GM19099 (cell line): ENCODE data around the gene KRT79.

Experiments
- POLR2A ChIP-seq: IDR thresholded peaks from 3 replicates; pipeline ENCODE4 v1.6.1; 2011; ENCODE audit warnings: low read depth; ENCODE audit not compliant: insufficient read length; ENCODE audit errors: extremely low read depth

KRT79 gene

GRCh38 chr12:52845946-52846345, 11.8 kb upstream of the KRT79 start:
- no peak for TF ChIP-seq POLR2A

GRCh38 chr12:52844386-52844785, 10.3 kb upstream of the KRT79 start:
- no peak for TF ChIP-seq POLR2A

- TF ChIP-seq POLR2A: no peak
Observed at GRCh38 chr12:52839436-52840105, 5.5 kb upstream of the KRT79 start.

GRCh38 chr12:52838609-52839435, 4.7 kb upstream of the KRT79 start:
- TF ChIP-seq POLR2A: no peak

GRCh38 chr12:52837781-52838608, 3.9 kb upstream of the KRT79 start:
- no peak for TF ChIP-seq POLR2A

DNA sequence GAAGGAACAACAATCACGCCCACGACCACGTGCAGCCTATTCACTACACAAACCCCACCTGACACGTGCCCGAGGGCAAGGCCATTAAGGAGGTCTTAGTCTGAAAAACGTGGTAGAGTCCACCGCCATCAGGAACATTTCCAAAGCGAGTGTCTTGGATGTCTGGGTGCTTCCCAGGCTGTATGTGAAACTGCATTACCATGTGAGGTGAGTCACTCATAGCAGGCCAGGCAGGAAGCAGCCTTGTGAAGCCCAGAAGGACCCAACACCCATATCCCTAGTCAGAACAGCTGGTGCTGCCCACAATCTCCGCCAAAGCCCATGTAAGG, 3.3 kb upstream of the KRT79 start:
- TF ChIP-seq POLR2A: no peak

- no peak for TF ChIP-seq POLR2A
Observed at GRCh38 chr12:52836491-52837412, 2.6 kb upstream of the KRT79 start.

GRCh38 chr12:52836042-52836466, 1.9 kb upstream of the KRT79 start:
- TF ChIP-seq POLR2A: no peak

DNA sequence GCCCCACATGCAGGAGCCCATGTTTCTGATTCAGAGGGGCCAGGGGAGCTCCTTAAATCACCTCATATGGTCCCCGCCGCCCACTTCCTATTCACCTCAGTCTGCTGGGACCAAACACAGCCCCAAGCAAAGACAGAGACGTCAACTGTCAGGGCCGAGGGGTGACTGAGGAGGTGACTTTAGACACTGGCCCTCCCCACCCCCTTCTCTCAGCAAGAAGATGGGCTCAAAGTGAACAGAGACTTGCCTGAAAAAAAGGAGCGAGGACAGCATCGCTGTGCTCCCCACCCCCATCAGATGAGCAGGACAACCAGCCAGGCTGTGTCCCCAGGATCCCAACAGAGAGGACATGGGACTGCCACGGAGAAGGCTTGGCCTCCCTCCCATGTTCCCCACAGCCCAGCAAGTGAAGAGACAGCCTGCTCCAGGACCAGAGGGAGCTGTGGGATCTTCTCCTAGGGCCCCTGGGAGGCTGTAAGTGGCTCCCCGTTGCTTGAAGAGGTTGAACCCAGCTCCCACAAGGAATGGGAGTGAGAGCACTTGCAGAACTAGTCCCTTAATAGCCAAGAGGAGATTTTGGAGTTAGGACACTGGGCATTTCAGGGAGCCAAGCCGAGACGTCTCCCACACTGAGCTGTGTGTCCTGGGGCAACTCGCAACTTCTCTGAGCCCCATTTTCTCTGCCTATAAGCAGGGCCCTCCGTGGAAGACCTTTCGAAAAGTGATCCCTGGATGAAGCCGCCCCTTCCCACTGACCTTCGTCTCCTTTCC, 1.3 kb upstream of the KRT79 start:
- no peak for TF ChIP-seq POLR2A

DNA sequence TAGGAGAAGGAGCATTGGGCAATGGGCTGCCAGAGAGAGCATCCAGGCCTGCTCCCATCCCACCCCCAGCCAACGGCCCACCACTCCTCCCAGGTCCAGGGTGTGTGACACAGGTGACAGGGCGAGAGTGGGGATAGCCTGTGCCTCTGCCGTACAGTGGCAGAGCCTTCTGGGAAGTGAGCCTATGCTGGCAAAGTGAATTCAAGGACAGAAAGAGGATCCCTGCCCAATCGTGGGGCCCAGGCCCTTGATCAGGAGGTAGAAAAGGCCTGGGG, 553 bp upstream of the KRT79 start:
- no peak for TF ChIP-seq POLR2A

DNA sequence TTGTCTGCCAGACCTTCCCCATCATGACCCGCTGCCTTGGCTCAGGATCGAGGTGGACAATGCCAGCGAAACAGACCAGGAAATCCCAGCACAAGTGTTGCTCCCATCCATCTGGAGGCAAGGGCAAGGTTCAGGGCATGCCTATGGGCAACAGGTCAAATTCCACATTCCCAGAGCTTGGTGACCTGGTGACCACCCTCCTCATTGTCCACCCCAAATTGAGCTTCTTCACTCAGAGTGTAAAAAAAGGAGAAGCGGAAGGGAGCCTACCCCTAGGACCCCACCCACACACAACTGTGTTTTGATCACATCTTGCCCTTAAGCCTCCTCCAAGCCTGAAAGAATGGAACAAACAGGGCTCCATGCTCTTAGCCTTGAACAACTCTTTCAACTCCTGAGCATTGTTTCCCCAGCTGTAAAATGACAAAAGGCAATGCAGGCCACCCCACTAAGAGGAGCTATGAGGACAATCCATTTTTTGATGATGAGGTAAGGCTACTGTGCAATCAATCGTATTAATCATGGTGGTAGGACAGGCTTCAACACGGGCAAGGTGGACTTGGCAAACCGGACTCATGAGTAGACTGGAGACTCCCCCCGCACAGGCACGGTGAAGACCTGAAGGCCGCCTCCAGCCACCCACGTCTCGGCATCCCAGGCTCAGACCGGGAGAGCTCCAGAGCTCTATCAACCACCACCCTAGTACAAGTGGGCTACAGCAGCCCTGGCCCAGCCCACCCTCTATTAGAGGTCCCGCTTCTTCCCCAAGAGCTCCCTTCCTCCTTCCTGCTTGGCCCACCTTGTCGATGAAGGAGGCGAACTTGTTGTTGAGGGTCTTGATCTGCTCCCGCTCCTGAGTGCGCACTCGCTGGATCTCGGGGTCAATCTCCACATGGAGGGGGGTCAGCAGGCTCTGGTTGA, 866 bp downstream of the KRT79 start:
- no peak for TF ChIP-seq POLR2A

GRCh38 chr12:52832451-52832850, 1.7 kb downstream of the KRT79 start:
- no peak for TF ChIP-seq POLR2A

GRCh38 chr12:52831251-52831650, 2.9 kb downstream of the KRT79 start:
- TF ChIP-seq POLR2A: no peak
